ENCODE data around the gene SH3TC1.

The SH3TC1 gene

GRCh38 chr4:8181844-8182243, 17.2 kb upstream of the SH3TC1 start:
- DNase-seq = no peak

GRCh38 chr4:8182294-8182693, 16.8 kb upstream of the SH3TC1 start:
- no peak for DNase-seq

GRCh38 chr4:8182858-8183725, 16.0 kb upstream of the SH3TC1 start:
- DNase-seq = no peak

- DNase-seq = no peak
Observed at GRCh38 chr4:8184061-8184460, 15.0 kb upstream of the SH3TC1 start.

GRCh38 chr4:8185295-8185694, 13.8 kb upstream of the SH3TC1 start:
- DNase-seq = no peak

- DNase-seq = no peak
Observed at GRCh38 chr4:8185930-8186329, 13.2 kb upstream of the SH3TC1 start.

- no peak for DNase-seq
Observed at GRCh38 chr4:8188085-8188484, 11.0 kb upstream of the SH3TC1 start.

GRCh38 chr4:8188743-8189550, 10.1 kb upstream of the SH3TC1 start:
- DNase-seq = no peak

GRCh38 chr4:8189551-8190466, 9.3 kb upstream of the SH3TC1 start:
- DNase-seq = no peak

GRCh38 chr4:8191136-8191747, 7.8 kb upstream of the SH3TC1 start:
- no peak for DNase-seq

GRCh38 chr4:8192748-8193738, 6.0 kb upstream of the SH3TC1 start:
- DNase-seq = no peak

- DNase-seq = no peak
Observed at GRCh38 chr4:8194306-8195242, 4.5 kb upstream of the SH3TC1 start.

GRCh38 chr4:8195431-8195830, 3.7 kb upstream of the SH3TC1 start:
- no peak for DNase-seq

GRCh38 chr4:8195841-8196458, 3.1 kb upstream of the SH3TC1 start:
- DNase-seq = no peak

GRCh38 chr4:8197521-8197920, 1.6 kb upstream of the SH3TC1 start:
- DNase-seq = no peak

GRCh38 chr4:8198206-8198905, 734 bp upstream of the SH3TC1 start:
- no peak for DNase-seq

GRCh38 chr4:8199594-8200301, 658 bp downstream of the SH3TC1 start:
- no peak for DNase-seq

- DNase-seq = no peak
Observed at GRCh38 chr4:8200302-8200975, 1.3 kb downstream of the SH3TC1 start.
